CD4-positive, alpha-beta T cell (primary cell): ENCODE data around the gene SERPINE2. TPM values are rescaled to one million over a fixed set of nuclear protein-coding genes. Genes with fewer than 3 reads are reported as not detected.

Source experiments
- ATAC-seq: fragments of 200-7000 bp; cut with Tn5 transposase; one replicate; pipeline ENCODE4 v1.10.0; 2022; ENCODE audit warnings: mild to moderate bottlenecking; ENCODE audit not compliant: poor library complexity
- CTCF ChIA-PET: fragments of 350-600 bp; sonication (Branson Sonifier 250); formaldehyde crosslinking; loops from one replicate; lab custom pipeline; 2021; ENCODE audit warnings: antibody characterized with exemption, inconsistent platforms; lab: Charles Lee
- POLR2A ChIA-PET: fragments of 350-600 bp; sonication (Branson Sonifier 250); formaldehyde crosslinking; loops from one replicate; lab custom pipeline; 2021; ENCODE audit warnings: antibody characterized with exemption, inconsistent platforms; lab: Charles Lee
- DNase-seq, 14 experiments: peaks; one replicate each; pipeline ENCODE4 v3.0.0-alpha.2; 2013 to 2020; ENCODE audit warnings: mixed read lengths in 2 of 14
- H3K27ac ChIP-seq, 2 donors: one replicate each; pipeline versions ENCODE4 v1.5.1 to v1.7.0; 2013; ENCODE audit warnings: low read length in 2 of 2, low read depth in 1 of 2, mild to moderate bottlenecking in 1 of 2
- H3K27me3 ChIP-seq, 2 experiments: 1 replicate in 1 of 2; 2 replicates in 1 of 2; pipeline versions ENCODE4 v1.6.1 to v1.7.0; 2013; ENCODE audit warnings: low read length in 2 of 2, control low read depth in 1 of 2, mild to moderate bottlenecking in 1 of 2, moderate library complexity in 1 of 2; ENCODE audit not compliant: insufficient read depth in 2 of 2, control insufficient read depth in 1 of 2
- H3K36me3 ChIP-seq: one replicate; pipeline ENCODE4 v1.6.1; 2013; ENCODE audit warnings: low read length, control low read depth; ENCODE audit not compliant: insufficient read depth
- H3K4me1 ChIP-seq: one replicate; pipeline ENCODE4 v1.6.1; 2013; ENCODE audit warnings: low read length, control low read depth; ENCODE audit not compliant: insufficient read depth
- H3K4me3 ChIP-seq: one replicate; pipeline ENCODE4 v1.5.1; 2013; ENCODE audit warnings: mild to moderate bottlenecking, low read length, moderate library complexity
- H3K9me3 ChIP-seq, 2 experiments: 1 replicate in 1 of 2; 2 replicates in 1 of 2; pipeline versions ENCODE4 v1.6.1 to v1.7.0; 2013; ENCODE audit warnings: low read length in 2 of 2, mild to moderate bottlenecking in 2 of 2, control low read depth in 1 of 2, moderate library complexity in 1 of 2; ENCODE audit not compliant: control insufficient read depth in 1 of 2, insufficient read depth in 1 of 2
- H3K27ac Mint-ChIP-seq: one replicate; pipeline ENCODE4 v1.8.0; 2020; ENCODE audit warnings: mixed read lengths
- H3K27me3 Mint-ChIP-seq: one replicate; pipeline ENCODE4 v1.8.0; 2021; ENCODE audit warnings: mixed read lengths
- H3K36me3 Mint-ChIP-seq: one replicate; pipeline ENCODE4 v1.8.0; 2021; ENCODE audit warnings: low read depth, mixed read lengths
- H3K4me1 Mint-ChIP-seq: one replicate; pipeline ENCODE4 v1.8.0; 2021; ENCODE audit warnings: low read depth, mixed read lengths
- H3K4me3 Mint-ChIP-seq: one replicate; pipeline ENCODE4 v1.8.0; 2020; ENCODE audit warnings: mild to moderate bottlenecking, mixed read lengths
- H3K9me3 Mint-ChIP-seq: one replicate; pipeline ENCODE4 v1.8.0; 2020; ENCODE audit warnings: mixed read lengths
- CTCF ChIP-seq: fragments of 200-600 bp; IDR thresholded peaks from one replicate; pipeline ENCODE4 v1.8.0; 2022; ENCODE audit warnings: antibody characterized with exemption, mild to moderate bottlenecking
- intact Hi-C, 2 experiments: fragments of 100-400 bp; cut with DNase I in 1 of 2; cut with micrococcal nuclease in 1 of 2; formaldehyde crosslinking; loops; one replicate each; pipeline versions ENCODE4 v1.15.1 to v1.9.0; 2023 to 2025; cut with DNase I, micrococcal nuclease
- total RNA-seq, 174 experiments: library from RNA in 2 of 174; stranded (reverse) in 2 of 174; gene quantifications; one replicate each; pipeline ENCODE4 v1.2.3 and lab custom pipeline; 2021 to 2026

Gene SERPINE2
- total RNA-seq, 2 experiments from 2014 or later: 5.1 to 7.3 TPM

GRCh38 chr2:223976635-223977226 lies 62.4 kb downstream of the SERPINE2 start:
- Mint-ChIP-seq H3K4me3 (no peak overlapping the region), H3K36me3 (no peaks in the 10 kb centered on the region), H3K27me3 (no peaks in the 10 kb centered on the region), H3K4me1 (no peaks in the 10 kb centered on the region), H3K27ac (no peak overlapping the region), H3K9me3 (no peaks in the 10 kb centered on the region)
- POLR2A ChIA-PET: no interaction called here
- no peak for TF ChIP-seq CTCF
- ATAC-seq (no peak), DNase-seq (no peak)
- Histone ChIP-seq H3K27me3 (no peaks in the 10 kb centered on the region), H3K9me3 (no peaks in the 10 kb centered on the region), H3K36me3 (no peaks in the 10 kb centered on the region), H3K4me3 (no peak overlapping the region), H3K27ac (no peak overlapping the region), H3K4me1 (no peaks in the 10 kb centered on the region)
- intact Hi-C loops: loop anchor here in 1 of 2 experiments (10.0 kb wide), 1 partner anchor 798 kb away; no protein-coding TSS in a partner anchor
- CTCF ChIA-PET: no interaction called here

GRCh38 chr2:223973606-223974005 lies 65.5 kb downstream of the SERPINE2 start:
- POLR2A ChIA-PET: no interaction called here
- Histone ChIP-seq H3K9me3 (no peaks in the 10 kb centered on the region), H3K36me3 (no peaks in the 10 kb centered on the region), H3K27me3 (no peaks in the 10 kb centered on the region), H3K4me3 (no peak overlapping the region), H3K4me1 (no peaks in the 10 kb centered on the region), H3K27ac (no peak overlapping the region)
- DNase-seq (no peak), ATAC-seq (no peak)
- intact Hi-C loops: loop anchor here (5.0 to 10.0 kb wide), 2 partner anchors 801 to 804 kb away; no protein-coding TSS in a partner anchor
- H3K4me1 Mint-ChIP-seq: peaks cover 4% of the 10 kb centered on the region
- peaks cover 6% of the 10 kb centered on the region for H3K36me3 Mint-ChIP-seq
- TF ChIP-seq CTCF: no peak
- no peak overlapping the region for H3K27ac Mint-ChIP-seq
- CTCF ChIA-PET: no interaction called here
- H3K9me3 Mint-ChIP-seq: no peaks in the 10 kb centered on the region
- H3K27me3 Mint-ChIP-seq: no peaks in the 10 kb centered on the region
- no peak overlapping the region for H3K4me3 Mint-ChIP-seq

- Mint-ChIP-seq H3K4me3 (no peak overlapping the region), H3K9me3 (no peaks in the 10 kb centered on the region), H3K27me3 (no peaks in the 10 kb centered on the region), H3K36me3 (peaks cover 15% of the 10 kb centered on the region), H3K27ac (no peak overlapping the region), H3K4me1 (peaks cover 4% of the 10 kb centered on the region)
- Histone ChIP-seq H3K9me3 (no peaks in the 10 kb centered on the region), H3K4me3 (no peak overlapping the region), H3K27me3 (no peaks in the 10 kb centered on the region), H3K27ac (no peak overlapping the region), H3K36me3 (peaks cover 5% of the 10 kb centered on the region), H3K4me1 (no peaks in the 10 kb centered on the region)
- ChIA-PET POLR2A (no interaction called here), CTCF (interaction anchor here (0.8 to 1.1 kb wide), 2 partner anchors 8 to 312 kb away, joined by 3 to 5 read pairs; no protein-coding TSS in a partner anchor)
- TF ChIP-seq CTCF: no peak
- intact Hi-C loops: loop anchor here (5.0 to 10.0 kb wide), 2 partner anchors 802 to 805 kb away; no protein-coding TSS in a partner anchor
- DNase-seq (no peak), ATAC-seq (no peak)
Measured at GRCh38 chr2:223972656-223973102, 66.4 kb downstream of the SERPINE2 start.
